Measurements from ENCODE around the gene SPRN.
"Not testable (repeated sequence)": the region's sequence is repeated elsewhere in the genome, so short reads cannot be mapped to it uniquely, and the experiment has no call there.

SPRN gene

GRCh38 chr10:133446979-133447378, 22.6 kb upstream of the SPRN start:
- Histone ChIP-seq H3K27ac (no peak overlapping the region), H3K27me3 (no peaks in the 10 kb centered on the region), H3K4me1 (peaks cover 8% of the 10 kb centered on the region)

GRCh38 chr10:133445751-133446708, 21.6 kb upstream of the SPRN start:
- no peak overlapping the region for H3K27ac ChIP-seq
- no peak for TF ChIP-seq Cebpa-rat (IDR thresholded peaks at IDR 0.05)
- no peak overlapping the region for H3K9ac ChIP-seq
- H4K20me1 ChIP-seq: no peaks in the 10 kb centered on the region
- H3K27me3 ChIP-seq: no peaks in the 10 kb centered on the region
- peaks cover 62% of the 10 kb centered on the region for H3K9me3 ChIP-seq
- peaks cover 11% of the 10 kb centered on the region for H3K4me1 ChIP-seq
- H3K4me2 ChIP-seq: no peak overlapping the region
- H3K4me3 ChIP-seq: no peak overlapping the region
- no peaks in the 10 kb centered on the region; the same call in 1 of the 2 replicates for H3K36me3 ChIP-seq

More at GRCh38 chr10:133446979-133447378, 22.6 kb upstream of the SPRN start:
- Histone ChIP-seq H4K20me1 (no peaks in the 10 kb centered on the region), H3K4me3 (no peak overlapping the region), H3K4me2 (no peak overlapping the region), H3K9me3 (peaks cover 62% of the 10 kb centered on the region), H3K36me3 (no peaks in the 10 kb centered on the region; the same call in 1 of the 2 replicates), H3K9ac (no peak overlapping the region)
- TF ChIP-seq Cebpa-rat (IDR thresholded peaks at IDR 0.05): no peak

GRCh38 chr10:133445268-133445732, 20.9 kb upstream of the SPRN start:
- Histone ChIP-seq H3K4me3 (no peak overlapping the region), H3K36me3 (no peaks in the 10 kb centered on the region; the same call in 1 of the 2 replicates), H3K9ac (no peak overlapping the region), H3K27ac (no peak overlapping the region), H3K4me2 (no peak overlapping the region), H3K27me3 (no peaks in the 10 kb centered on the region), H3K9me3 (peaks cover 62% of the 10 kb centered on the region), H4K20me1 (no peaks in the 10 kb centered on the region), H3K4me1 (peaks cover 11% of the 10 kb centered on the region)
- TF ChIP-seq Cebpa-rat (IDR thresholded peaks at IDR 0.05): no peak

GRCh38 chr10:133444342-133445267, 20.2 kb upstream of the SPRN start:
- Histone ChIP-seq H4K20me1 (no peaks in the 10 kb centered on the region), H3K9me3 (peaks cover 55% of the 10 kb centered on the region), H3K4me2 (no peak overlapping the region), H3K36me3 (no peaks in the 10 kb centered on the region; the same call in 1 of the 2 replicates), H3K4me3 (no peak overlapping the region), H3K9ac (no peak overlapping the region), H3K4me1 (peaks cover 11% of the 10 kb centered on the region), H3K27ac (no peak overlapping the region), H3K27me3 (no peaks in the 10 kb centered on the region)
- no peak for TF ChIP-seq Cebpa-rat (IDR thresholded peaks at IDR 0.05)

GRCh38 chr10:133442967-133443924, 18.8 kb upstream of the SPRN start:
- TF ChIP-seq Cebpa-rat (IDR thresholded peaks at IDR 0.05): no peak
- H3K9me3 ChIP-seq: peaks cover 41% of the 10 kb centered on the region
- no peaks in the 10 kb centered on the region; the same call in 1 of the 2 replicates for H3K36me3 ChIP-seq
- H3K4me2 ChIP-seq: 0 out of 2 replicates have a peak overlapping the region, but pooled peaks have one; percentile 32
- H3K9ac ChIP-seq: no peak overlapping the region
- no peak overlapping the region for H3K4me3 ChIP-seq
- no peaks in the 10 kb centered on the region for H3K27me3 ChIP-seq
- no peaks in the 10 kb centered on the region for H4K20me1 ChIP-seq
- no peak overlapping the region for H3K27ac ChIP-seq
- peaks cover 11% of the 10 kb centered on the region for H3K4me1 ChIP-seq

- no peaks in the 10 kb centered on the region for H3K27me3 ChIP-seq
- H4K20me1 ChIP-seq: no peaks in the 10 kb centered on the region
- H3K9ac ChIP-seq: no peak overlapping the region
- no peak overlapping the region for H3K4me3 ChIP-seq
- peaks cover 11% of the 10 kb centered on the region for H3K4me1 ChIP-seq
- H3K27ac ChIP-seq: no peak overlapping the region
- H3K36me3 ChIP-seq: no peaks in the 10 kb centered on the region; the same call in 1 of the 2 replicates
- H3K4me2 ChIP-seq: peak overlapping the region; percentile 32
- H3K9me3 ChIP-seq: peaks cover 33% of the 10 kb centered on the region
- TF ChIP-seq Cebpa-rat (IDR thresholded peaks at IDR 0.05): no peak
These were observed 18.0 kb upstream of the SPRN start for GRCh38 chr10:133442191-133442966.

- no peak for TF ChIP-seq Cebpa-rat (IDR thresholded peaks at IDR 0.05)
- Histone ChIP-seq H3K27ac (no peak overlapping the region), H3K27me3 (no peaks in the 10 kb centered on the region), H4K20me1 (no peaks in the 10 kb centered on the region), H3K4me2 (no peak overlapping the region), H3K9ac (no peak overlapping the region), H3K4me3 (no peak overlapping the region), H3K9me3 (peaks cover 27% of the 10 kb centered on the region), H3K4me1 (peaks cover 11% of the 10 kb centered on the region), H3K36me3 (no peaks in the 10 kb centered on the region; the same call in 1 of the 2 replicates)
These were observed 17.4 kb upstream of the SPRN start for GRCh38 chr10:133441780-133442179.

GRCh38 chr10:133441356-133441755, 16.9 kb upstream of the SPRN start:
- H3K4me2 ChIP-seq, H3K4me3 ChIP-seq: not testable (repeated sequence)
- H3K9me3 ChIP-seq: peaks cover 22% of the 10 kb centered on the region

More at GRCh38 chr10:133441356-133441755, 16.9 kb upstream of the SPRN start:
- H3K4me1 ChIP-seq: peaks cover 11% of the 10 kb centered on the region
- H3K27ac ChIP-seq, H3K9ac ChIP-seq, H3K27me3 ChIP-seq, H4K20me1 ChIP-seq, H3K36me3 ChIP-seq: not testable (repeated sequence)
